Esophagus squamous epithelium (tissue), 4 donors: Measurements from ENCODE around the gene SHISAL2B.

Source experiments
- POLR2A ChIP-seq, 4 donors: fragments of 450-650 bp; IDR thresholded peaks; one replicate each; pipeline ENCODE4 v1.6.1; 2017; ENCODE audit warnings: antibody characterized with exemption in 4 of 4, mild to moderate bottlenecking in 4 of 4, moderate library complexity in 3 of 4
- TF ChIP-seq, protein P1 (sequence below), 6 experiments: fragments of 450-650 bp in 4 of 6; fragments of 200-600 bp in 2 of 6; sonication (generic) in 2 of 6; IDR thresholded peaks; one replicate each; pipeline ENCODE4 v1.5.1; 2016 to 2019; ENCODE audit warnings: antibody characterized with exemption in 6 of 6, mild to moderate bottlenecking in 4 of 6, moderate library complexity in 4 of 6

- TF ChIP-seq, protein P1, sequence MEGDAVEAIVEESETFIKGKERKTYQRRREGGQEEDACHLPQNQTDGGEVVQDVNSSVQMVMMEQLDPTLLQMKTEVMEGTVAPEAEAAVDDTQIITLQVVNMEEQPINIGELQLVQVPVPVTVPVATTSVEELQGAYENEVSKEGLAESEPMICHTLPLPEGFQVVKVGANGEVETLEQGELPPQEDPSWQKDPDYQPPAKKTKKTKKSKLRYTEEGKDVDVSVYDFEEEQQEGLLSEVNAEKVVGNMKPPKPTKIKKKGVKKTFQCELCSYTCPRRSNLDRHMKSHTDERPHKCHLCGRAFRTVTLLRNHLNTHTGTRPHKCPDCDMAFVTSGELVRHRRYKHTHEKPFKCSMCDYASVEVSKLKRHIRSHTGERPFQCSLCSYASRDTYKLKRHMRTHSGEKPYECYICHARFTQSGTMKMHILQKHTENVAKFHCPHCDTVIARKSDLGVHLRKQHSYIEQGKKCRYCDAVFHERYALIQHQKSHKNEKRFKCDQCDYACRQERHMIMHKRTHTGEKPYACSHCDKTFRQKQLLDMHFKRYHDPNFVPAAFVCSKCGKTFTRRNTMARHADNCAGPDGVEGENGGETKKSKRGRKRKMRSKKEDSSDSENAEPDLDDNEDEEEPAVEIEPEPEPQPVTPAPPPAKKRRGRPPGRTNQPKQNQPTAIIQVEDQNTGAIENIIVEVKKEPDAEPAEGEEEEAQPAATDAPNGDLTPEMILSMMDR (IDR thresholded peaks at IDR 0.05) = no peak
- no peak for TF ChIP-seq POLR2A (IDR thresholded peaks at IDR 0.05)
Measured at GRCh38 chr5:64766941-64767340, 76.6 kb downstream of the SHISAL2B start.
